ENCODE results near the gene OPRD1.
A peak's percentile ranks its signal among the peaks of the same experiment; 100 is the strongest.
"Not testable (repeated sequence)": the region's sequence is repeated elsewhere in the genome, so short reads cannot be mapped to it uniquely, and the experiment has no call there.

Gene OPRD1

DNA sequence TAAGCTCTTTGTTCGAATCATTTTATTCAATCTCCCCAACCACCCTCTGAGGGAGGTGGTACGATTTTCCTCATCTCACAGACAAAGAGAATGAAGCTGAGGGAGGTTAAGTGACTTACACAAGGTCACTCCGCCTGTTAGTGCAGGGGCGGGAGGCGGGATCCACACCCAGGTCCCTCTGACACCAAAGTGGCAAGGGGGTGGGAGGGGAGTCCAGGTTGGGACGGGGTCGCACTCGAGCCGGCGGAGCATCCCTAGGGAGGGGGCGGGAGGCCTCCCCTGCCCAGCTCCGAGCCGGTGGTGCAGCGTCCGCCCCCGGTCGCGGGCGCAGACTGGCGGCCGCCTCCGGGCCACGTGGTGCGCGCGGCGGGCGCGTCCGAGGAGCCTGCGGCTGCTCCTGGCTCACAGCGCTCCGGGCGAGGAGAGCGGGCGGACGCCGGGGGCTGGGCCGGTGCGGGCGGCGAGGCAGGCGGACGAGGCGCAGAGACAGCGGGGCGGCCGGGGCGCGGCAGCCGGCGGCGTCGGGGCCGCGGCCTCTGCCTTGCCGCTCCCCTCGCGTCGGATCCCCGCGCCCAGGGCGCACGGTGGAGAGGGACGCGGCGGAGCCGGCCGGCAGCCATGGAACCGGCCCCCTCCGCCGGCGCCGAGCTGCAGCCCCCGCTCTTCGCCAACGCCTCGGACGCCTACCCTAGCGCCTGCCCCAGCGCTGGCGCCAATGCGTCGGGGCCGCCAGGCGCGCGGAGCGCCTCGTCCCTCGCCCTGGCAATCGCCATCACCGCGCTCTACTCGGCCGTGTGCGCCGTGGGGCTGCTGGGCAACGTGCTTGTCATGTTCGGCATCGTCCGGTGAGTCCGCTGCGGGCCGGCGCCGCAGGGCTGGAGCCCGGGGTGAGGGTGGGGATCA lies at the start of gene OPRD1:
Gene OPRD1, plus strand, starts transcription at position 405 of the 903 bp plus-strand sequence. Its CDS starts 214 bp downstream, at position 619.
- no peak for DNase-seq (ENCODE audit: low read depth, low spot score)

DNA sequence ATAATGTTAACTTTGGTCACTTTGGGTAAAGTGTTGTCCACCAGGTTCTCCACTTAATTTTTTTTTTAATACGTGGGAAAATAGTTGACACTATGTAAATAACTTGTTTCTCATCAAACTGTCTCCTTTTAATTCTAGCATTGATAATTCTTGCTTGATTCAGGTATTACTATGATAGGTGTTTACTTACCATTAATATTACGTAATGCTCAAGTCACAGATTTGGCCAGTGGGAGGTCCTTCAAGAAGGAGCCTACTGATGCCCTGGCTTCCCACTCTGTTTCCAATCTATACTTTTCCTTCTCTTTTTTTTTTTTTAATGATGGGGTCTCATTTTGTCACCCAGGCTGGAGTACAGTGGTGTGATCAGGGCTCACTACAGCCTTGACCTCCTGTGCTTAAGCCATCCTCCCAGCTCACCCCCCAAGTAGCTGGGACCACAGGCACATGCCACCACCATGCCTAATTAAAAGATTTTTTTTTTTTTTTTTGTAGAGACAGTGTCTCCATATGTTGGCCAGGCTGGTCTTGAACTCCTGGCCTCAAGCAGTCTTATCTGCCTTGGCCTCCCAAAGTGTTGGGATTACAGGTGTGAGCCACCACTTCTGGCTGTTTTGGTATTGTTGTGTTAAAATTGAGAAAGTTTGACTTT lies 45.3 kb upstream of the OPRD1 start:
- no peak for DNase-seq (ENCODE audit: low read depth, low spot score)

DNA sequence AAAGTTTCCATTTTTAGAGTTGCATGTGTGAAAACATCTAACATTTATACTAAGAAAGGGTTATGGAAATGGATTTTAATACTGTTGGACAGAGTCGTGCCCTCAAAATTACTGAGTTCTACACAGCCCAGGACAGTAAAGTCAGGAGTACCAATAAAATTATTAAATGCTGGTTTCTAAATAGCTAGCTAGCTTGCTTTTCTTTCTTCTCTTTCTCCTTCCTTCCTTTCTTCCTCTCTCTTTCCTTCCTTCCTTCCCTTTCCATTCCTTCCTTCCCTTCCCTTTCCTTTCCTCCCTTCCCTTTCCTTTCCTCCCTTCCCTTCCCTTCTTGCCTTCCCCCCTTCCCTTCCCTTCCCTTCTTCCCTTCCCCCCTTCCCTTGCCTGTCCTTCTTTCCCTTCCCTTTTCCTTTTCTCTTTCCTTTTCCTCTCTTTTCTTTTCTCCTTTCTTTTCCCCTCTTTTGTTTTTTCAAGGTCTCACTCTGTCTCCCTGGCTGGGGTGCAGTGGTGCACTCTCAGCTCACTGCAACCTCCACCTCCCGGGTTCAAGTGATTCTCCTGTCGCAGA lies 41.3 kb upstream of the OPRD1 start:
- DNase-seq (ENCODE audit: low read depth, low spot score), result no peak

GRCh38 chr1:28771921-28772320 lies 40.0 kb upstream of the OPRD1 start:
- DNase-seq (ENCODE audit: low read depth, low spot score), result not testable (repeated sequence)

GRCh38 chr1:28773105-28773504 lies 38.9 kb upstream of the OPRD1 start:
- no peak for DNase-seq (ENCODE audit: low read depth, low spot score)

GRCh38 chr1:28775121-28775942 lies 36.6 kb upstream of the OPRD1 start:
- peak; percentile 14 for DNase-seq (ENCODE audit: low read depth, low spot score)

DNA sequence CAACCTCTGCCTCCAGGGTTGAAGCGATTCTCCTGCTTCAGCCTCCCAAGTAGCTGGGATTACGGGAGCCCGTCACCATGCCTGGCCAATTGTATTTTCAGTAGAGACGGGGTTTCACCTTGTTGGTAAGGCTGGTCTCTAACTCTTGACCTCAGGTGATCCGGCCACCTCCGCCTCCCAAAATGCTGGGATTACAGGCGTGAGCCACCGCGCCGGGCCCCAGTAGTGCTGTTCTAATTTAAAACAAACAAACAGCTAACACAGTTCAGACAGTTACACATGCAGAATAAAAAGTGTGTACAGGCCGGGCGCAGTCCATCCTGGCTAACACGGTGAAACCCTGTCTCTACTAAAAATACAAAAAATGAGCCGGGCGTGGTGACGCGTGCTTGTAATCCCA lies 35.6 kb upstream of the OPRD1 start:
- DNase-seq (ENCODE audit: low read depth, low spot score), result no peak

DNA sequence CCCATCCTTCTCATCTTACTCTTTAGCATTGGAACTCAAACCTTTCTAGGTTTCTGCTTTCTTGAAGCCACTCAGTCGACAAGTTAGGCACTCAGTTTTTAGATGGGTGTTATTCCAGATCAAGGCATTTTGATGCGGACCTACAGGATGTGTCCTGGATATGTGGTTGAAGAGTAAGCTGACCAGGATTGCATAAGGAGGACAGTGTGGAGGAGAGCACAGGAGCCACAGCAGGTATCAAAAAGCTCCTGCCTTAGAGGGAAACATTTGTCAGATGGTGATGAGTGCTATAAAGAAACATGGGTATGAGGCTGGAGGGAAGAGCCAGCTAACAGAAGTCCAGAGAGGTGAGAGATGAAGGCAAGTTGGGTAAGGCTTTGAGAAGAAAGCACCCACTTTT lies 33.9 kb upstream of the OPRD1 start:
- no peak for DNase-seq (ENCODE audit: low read depth, low spot score)

DNA sequence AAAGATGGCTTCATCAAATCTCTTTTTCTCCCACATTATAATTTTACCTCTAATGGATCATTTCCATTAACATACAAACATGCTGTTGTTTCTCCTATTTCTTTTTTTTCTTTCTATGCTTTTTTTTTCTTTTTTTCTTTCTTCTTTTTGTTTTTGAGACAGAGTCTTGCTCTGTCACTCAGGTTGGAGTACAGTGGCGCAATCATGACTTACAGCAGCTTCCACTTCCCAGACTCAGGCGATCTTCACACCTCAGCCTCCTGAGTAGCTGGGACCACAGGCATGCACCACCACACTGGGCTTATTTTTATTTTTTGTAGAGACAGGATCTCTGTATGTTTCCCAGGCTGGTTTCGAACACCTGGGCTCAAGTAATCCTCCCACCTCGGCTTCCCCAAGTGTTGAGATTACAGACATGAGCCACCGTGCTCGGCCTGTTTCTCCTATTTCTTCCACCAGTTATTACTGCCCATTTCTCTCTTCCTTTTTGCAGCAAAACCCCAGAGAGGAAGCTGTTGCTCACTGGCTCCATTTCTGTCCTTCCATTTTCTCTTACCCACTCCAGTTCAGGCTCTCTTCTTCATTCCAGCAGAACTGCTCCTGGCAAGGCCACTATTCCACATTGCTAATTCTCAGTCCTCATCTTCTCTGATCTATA lies 32.1 kb upstream of the OPRD1 start:
- no peak for DNase-seq (ENCODE audit: low read depth, low spot score)

DNA sequence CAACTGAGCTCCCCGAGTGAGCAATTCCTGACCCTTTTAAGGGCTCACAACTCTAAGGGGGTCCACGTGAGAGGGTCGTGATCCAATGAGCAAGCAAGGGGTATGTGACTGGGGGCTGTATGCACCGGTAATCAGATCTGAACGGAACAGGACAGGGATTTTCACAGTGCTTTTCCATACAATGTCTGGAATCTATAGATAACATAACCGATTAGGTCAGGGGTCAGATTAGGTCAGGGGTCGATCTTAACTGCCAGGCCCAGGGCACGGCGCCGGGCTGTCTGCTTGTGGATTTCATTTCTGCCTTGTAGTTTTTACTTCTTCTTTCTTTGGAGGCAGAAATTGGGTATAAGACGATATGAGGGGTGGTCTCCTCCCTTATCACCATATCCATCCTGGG lies 30.7 kb upstream of the OPRD1 start:
- no peak for DNase-seq (ENCODE audit: low read depth, low spot score)

DNA sequence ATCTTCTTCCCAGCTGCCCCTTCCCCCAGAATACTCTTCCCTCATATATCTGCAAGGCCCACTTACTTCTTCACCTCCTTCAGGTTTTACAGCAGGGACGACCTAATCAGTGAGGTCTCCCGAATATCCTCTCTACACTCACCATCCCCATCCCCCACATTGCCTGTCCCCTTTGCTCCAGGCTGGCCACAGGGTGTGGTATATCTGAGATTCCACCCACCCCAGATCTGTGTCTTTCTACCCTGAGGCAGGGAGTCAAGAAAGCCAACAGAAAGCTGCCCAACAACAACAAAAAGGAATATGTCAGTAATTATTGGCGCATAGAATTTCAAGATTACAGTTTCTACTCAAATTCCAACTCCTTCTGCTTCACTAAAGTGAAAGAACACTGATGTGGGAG lies 30.0 kb upstream of the OPRD1 start:
- DNase-seq (ENCODE audit: low read depth, low spot score), result no peak

DNA sequence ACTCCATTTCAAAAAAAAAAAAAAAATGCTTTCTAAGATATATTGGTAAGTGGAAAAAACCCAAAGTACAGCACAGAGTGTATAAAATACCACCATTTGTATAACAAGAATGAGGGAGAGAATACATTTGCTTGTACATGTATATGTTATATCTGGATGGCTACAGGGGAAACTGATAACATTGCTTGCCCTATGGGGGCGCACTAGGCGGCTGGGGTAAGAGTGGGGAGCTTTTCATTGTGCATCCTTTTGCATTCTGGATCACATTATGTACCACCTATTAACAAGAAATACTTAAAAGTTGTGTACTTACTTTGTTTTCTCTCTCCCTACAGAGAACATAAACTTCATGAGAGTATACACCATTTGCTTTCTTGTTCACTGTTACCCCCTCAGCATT lies 28.6 kb upstream of the OPRD1 start:
- no peak for DNase-seq (ENCODE audit: low read depth, low spot score)

DNA sequence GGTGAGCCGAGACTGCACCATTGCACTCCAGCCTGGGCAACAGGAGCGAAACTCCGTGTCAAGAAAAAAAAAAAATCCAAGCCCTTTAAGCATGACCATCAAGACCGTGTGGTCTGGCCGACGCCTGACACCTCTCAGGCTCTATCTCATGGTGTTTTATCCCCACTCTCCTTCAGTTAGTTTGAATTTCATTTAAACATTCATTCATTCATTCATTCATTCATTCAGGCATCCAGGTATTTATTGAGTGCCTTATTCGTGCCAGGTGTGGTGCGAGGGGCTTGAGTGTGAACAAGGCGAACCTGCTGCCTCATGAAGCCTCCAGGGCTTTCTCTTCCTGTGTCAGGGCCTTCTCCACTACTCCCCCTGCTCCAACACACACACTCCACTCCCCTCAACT lies 22.6 kb upstream of the OPRD1 start:
- DNase-seq (ENCODE audit: low read depth, low spot score), result no peak

DNA sequence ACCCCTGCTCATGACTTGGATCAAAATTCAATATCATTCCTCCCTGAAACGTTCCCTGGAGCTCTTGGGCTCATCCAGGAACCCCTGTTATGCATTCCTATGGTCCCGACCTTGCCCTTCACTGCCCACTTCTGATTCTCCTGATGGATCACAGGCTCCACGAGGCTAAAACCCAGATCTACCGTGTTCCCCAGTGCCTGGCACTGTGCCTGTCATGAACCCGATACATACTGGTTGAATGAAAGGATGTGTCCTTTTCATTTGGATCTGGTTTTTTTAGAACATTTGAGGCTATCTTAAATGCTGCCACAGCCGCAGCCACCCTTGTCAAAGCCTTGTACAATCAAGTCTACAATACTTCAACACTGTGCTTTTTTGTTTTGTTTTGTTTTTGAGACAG lies 22.2 kb upstream of the OPRD1 start:
- DNase-seq (ENCODE audit: low read depth, low spot score), result no peak

DNA sequence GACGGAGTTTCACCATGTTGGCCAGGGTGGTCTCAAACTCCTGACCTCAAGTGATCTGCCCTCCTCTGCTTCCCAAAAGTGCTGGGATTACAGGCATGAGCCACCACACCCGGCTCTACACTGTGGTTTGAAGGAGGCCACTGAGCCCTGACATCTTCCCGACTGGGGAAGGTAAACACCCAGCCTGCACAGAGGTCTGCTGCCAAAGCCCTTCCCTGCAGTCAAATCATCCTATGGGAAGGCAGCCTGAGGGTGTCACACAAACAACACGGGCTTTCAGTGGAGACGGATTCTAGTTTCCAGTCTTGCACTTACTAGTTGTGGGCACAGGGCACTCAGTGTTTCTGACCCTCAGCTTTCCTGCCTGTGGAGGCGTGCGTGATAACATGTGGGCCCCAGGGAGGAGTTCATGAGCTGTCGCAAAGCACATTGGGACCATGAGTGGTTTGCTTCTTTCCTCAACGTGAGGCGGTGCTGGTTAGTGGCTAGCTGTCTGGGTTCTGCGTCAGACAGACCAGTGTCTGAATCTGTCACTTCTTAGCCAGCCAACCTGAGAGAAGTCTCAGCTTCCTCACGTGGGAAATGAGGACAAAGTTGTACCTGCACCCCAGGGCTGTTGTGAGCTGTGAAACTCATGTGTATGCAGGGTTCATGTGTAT lies 21.5 kb upstream of the OPRD1 start:
- no peak for DNase-seq (ENCODE audit: low read depth, low spot score)

GRCh38 chr1:28791929-28792328 lies 20.0 kb upstream of the OPRD1 start:
- DNase-seq (ENCODE audit: low read depth, low spot score), result not testable (repeated sequence)

DNA sequence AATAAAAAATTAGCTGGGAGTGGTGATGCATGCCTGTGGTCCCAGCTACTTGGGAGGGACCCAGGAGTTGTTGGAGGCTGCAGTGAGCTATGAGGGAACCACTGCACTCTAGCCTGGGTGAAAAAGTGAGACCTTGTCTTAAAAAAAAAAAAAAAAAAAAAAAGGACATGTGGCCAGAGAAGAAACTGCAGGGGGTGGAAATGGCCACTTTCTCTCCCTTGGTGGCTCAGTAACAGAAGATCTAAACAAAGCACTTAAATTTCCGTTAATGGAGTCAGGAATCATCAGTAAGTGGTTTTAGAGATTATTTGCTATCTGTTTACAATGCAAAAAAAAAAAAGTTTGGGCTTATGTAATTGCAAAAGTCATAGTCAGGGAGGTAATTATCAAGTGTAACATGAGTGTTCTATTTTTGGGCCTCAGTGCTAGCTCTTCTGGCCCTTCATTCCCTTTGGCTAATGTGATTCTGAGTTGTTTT lies 19.3 kb upstream of the OPRD1 start:
- no peak for DNase-seq (ENCODE audit: low read depth, low spot score)

DNA sequence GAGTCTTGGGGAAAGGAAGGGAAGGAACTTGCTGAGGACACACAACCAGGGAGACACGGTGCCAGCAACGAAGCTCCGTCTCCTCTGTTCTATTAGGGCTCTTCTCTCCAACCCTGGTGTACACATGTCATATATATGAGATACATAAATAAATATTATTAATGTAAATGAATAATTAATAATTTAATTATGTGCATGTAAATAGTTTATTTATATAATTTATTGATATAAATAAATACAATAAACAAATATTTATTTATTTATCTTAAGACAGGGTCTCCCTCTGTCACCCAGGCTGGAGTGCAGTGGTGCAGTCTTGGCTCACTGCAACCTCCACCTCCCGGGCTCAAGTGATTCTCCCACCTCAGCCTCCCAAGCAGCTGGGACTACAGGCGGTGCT lies 17.4 kb upstream of the OPRD1 start:
- not testable (repeated sequence) for DNase-seq (ENCODE audit: low read depth, low spot score)

DNA sequence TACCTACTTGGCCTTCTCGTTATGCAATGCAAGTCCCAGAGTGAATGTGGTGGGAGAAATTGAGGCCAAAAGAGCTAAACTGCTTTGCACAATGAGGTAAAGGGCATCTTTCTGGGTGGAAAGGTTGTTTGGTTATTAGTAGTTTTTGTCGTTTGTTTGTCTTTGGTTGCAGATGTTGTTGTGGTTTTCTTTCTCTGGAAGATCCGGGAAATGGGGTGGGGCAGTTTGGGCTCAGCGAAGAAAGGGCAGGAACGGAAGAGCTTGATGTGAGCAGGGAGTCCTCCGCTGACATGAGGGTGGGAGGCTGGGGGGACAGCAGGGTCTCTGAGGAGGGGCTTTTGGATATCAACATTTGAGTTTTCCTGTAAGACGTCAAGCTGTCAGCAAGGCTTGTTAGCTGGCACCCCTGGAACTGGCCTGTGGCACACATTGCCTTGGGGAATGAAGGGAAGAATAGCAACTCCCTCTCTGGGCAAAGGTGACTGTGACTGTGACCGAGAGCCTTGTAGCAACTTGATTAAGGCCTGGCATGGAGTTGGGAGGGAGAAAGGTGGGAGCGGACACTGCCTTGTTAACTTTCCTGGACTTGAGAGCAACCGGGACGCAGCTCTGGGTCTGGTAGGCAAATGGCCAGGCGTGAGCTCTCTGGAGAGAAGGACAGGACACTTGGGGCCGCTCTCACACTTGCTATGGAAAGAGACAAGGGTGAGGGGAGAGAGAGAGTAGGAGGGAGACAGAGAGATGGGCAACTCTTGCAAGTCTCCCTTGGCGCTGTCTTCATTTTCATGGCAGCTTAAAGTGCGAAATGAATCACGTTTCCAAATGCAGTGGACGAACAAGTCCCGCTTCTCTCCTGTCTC lies 15.4 kb upstream of the OPRD1 start:
- no peak for DNase-seq (ENCODE audit: low read depth, low spot score)

DNA sequence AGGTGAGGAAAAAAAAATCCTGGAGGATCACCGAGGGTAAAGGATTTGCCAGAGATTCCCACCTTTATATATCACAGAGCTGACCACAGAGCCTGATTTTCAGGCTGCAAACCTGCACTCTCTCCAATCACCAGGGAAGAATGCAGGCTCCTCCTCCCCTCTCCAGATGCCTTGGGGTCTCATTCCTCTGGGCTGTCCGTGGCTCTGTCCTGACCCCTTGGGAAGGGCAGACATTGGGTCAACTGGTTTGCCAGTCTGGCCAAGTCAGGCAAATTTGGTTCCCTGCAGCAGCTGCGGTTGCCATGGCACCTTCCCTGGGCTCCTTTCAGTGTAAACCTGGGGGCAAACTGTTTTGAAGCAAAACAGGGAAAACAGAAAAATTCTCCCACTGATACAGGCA lies 11.6 kb upstream of the OPRD1 start:
- DNase-seq (ENCODE audit: low read depth, low spot score), result no peak

All from activated naive CD8-positive, alpha-beta T cell treated with anti-CD3 and anti-CD28 coated beads, Interleukin-2, amount 50 U/mL, for 16 hours (primary cell).